MCF 10A (cell line): ENCODE measurements around the gene METRNL. TPM values are rescaled to one million over a fixed set of nuclear protein-coding genes. Genes with fewer than 3 reads are reported as not detected.

ENCODE experiments used
- BruUV-seq: library from RNA; stranded (reverse); fragments of 400-500 nt; replicated peaks from 2 replicates; lab custom pipeline; 2021; lab: Mats Ljungman, UMichigan
- CTCF ChIA-PET: fragments of 300-600 bp; sonication (Branson Sonifier 250); formaldehyde crosslinking; extraction: SDS; loops from one replicate; lab custom pipeline; 2021; ENCODE audit warnings: antibody characterized with exemption, inconsistent platforms; lab: Yijun Ruan, JAX
- POLR2A ChIA-PET: fragments of 300-600, 350-650 bp; sonication (Branson Sonifier 250); formaldehyde crosslinking; extraction: SDS; loops from one replicate; lab custom pipeline; 2020; ENCODE audit warnings: antibody characterized with exemption, inconsistent platforms; lab: Yijun Ruan, JAX
- DNase-seq: peaks from one replicate; pipeline ENCODE4 v3.0.0-alpha.2; 2018; ENCODE audit not compliant: unreplicated experiment
- H3K27ac Mint-ChIP-seq: one replicate; pipeline ENCODE4 v1.8.0; 2022; ENCODE audit warnings: mild to moderate bottlenecking, low read depth, mixed read lengths; ENCODE audit not compliant: unreplicated experiment
- H3K27me3 Mint-ChIP-seq: one replicate; pipeline ENCODE4 v1.8.0; 2022; ENCODE audit warnings: mixed read lengths; ENCODE audit not compliant: insufficient read depth, unreplicated experiment
- H3K36me3 Mint-ChIP-seq: one replicate; pipeline ENCODE4 v1.8.0; 2022; ENCODE audit warnings: mild to moderate bottlenecking, moderate library complexity, mixed read lengths; ENCODE audit not compliant: insufficient read depth, unreplicated experiment
- H3K4me1 Mint-ChIP-seq: one replicate; pipeline ENCODE4 v1.8.0; 2022; ENCODE audit warnings: mixed read lengths; ENCODE audit not compliant: insufficient read depth, unreplicated experiment
- H3K4me3 Mint-ChIP-seq: one replicate; pipeline ENCODE4 v1.8.0; 2022; ENCODE audit warnings: mild to moderate bottlenecking, moderate library complexity, mixed read lengths; ENCODE audit not compliant: unreplicated experiment
- H3K9me3 Mint-ChIP-seq: one replicate; pipeline ENCODE4 v1.8.0; 2022; ENCODE audit warnings: mixed read lengths; ENCODE audit not compliant: unreplicated experiment
- CTCF ChIP-seq: fragments of 200-600 bp; IDR thresholded peaks from one replicate; pipeline ENCODE4 v1.8.0; 2022; ENCODE audit warnings: antibody characterized with exemption, mild to moderate bottlenecking; ENCODE audit not compliant: unreplicated experiment
- intact Hi-C: fragments of 100-400 bp; cut with micrococcal nuclease; formaldehyde crosslinking; loops from 2 replicates; pipeline ENCODE4 v1.14.1; 2022
- total RNA-seq: library from RNA; stranded (reverse); gene quantifications from 2 replicates; pipeline ENCODE4 v1.2.3, GENCODE V29; 2022

The METRNL gene
- total RNA-seq, 1 experiment from 2014 or later = 14.5 TPM

- no peak overlapping the region for H3K27ac Mint-ChIP-seq
- POLR2A ChIA-PET = no interaction called here
- no peak overlapping the region for H3K4me3 Mint-ChIP-seq
- no peak for TF ChIP-seq CTCF
- DNase-seq = no peak
- intact Hi-C loops = no loop called here
- H3K27me3 Mint-ChIP-seq = no peaks in the 10 kb centered on the region
- no TSS peak for BruUV-seq
- no peaks in the 10 kb centered on the region for H3K9me3 Mint-ChIP-seq
- H3K4me1 Mint-ChIP-seq = no peaks in the 10 kb centered on the region
- CTCF ChIA-PET = no interaction called here
- H3K36me3 Mint-ChIP-seq = peaks cover 16% of the 10 kb centered on the region
Observed at GRCh38 chr17:83094291-83094690, 14.9 kb downstream of the METRNL start.

DNA sequence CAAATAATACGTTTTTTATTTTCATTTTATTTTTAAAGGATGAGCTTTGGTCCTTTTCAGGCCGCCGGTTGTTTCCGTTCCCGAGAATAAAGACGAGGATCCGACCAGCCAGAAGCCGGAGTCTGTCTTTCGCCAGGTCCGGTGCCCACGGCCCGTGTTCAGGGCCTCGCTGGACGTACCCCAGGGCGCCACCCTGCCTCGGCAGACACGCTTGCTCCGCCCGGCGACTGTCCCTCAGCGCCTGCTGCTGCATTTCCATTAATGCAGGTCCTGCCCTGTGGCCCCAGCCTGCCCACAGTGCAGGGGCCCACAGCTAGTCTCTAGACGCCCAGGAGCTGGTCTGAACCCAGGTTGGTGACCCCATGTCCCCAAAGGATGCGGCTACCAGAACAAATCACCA is 15.6 kb downstream of the METRNL start:
- H3K27me3 Mint-ChIP-seq = no peaks in the 10 kb centered on the region
- no peak overlapping the region for H3K4me3 Mint-ChIP-seq
- no peaks in the 10 kb centered on the region for H3K9me3 Mint-ChIP-seq
- H3K27ac Mint-ChIP-seq = no peak overlapping the region
- H3K36me3 Mint-ChIP-seq = peaks cover 16% of the 10 kb centered on the region
- H3K4me1 Mint-ChIP-seq = no peaks in the 10 kb centered on the region
- TF ChIP-seq CTCF = no peak
- no TSS peak for BruUV-seq
- CTCF ChIA-PET = no interaction called here
- POLR2A ChIA-PET = no interaction called here
- no peak for DNase-seq
- intact Hi-C loops = no loop called here

DNA sequence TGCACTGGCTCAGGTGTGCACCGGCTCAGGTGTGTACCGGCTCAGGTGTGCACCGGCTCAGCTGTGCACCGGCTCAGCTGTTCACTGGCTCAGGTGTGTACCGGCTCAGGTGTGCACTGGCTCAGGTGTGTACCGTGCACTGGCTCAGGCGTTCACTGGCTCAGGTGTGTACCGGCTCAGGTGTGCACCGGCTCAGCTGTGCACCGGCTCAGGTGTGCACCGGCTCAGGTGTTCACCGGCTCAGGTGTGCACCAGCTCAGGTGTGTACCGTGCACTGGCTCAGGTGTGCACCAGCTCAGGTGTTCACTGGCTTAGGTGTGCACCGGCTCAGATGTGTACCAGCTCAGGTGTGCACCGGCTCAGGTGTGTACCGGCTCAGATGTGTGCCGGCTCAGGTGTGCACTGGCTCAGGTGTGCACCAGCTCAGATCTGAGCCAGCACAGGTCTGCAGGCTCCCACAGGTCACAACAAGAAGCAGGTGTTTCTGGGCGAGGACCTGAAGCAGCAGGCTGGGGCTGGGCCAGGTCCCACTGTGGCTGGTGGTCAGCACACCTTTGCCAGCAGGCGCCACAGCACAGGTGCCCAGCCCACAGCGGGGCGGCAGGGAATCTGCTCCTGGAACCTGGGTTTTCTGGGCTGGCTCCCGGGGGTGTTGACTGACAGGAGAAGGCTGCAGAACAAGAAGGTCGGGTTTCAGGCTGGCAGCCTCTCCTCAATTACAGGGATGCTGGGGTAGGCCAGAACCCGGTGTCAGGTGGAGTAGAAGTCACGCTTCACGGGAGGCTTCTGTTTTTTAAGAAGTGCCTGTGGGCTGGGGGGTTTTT is 17.2 kb downstream of the METRNL start:
- POLR2A ChIA-PET = no interaction called here
- Mint-ChIP-seq H3K27ac (no peak overlapping the region), H3K4me3 (no peak overlapping the region)

DNA sequence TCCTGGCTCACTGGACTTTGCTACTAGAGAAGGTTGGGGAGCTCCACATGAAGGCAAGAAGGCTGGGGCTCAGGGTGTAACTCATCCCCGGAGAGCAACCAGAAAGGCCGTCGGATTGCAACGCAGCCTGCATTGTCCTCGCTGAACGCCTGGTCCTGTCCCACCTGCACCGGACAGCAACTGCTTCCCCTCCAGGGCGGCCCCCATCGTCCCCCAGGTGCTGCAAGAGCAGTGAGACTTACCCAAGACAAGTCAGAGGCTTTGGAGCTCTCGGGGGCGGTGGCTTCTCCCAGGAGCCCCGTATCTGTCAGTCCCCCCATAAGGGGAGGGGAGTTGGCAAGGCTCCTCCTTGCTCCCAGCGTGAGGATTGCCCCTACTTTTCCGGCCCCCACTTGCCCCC is 18.4 kb downstream of the METRNL start:
- no peaks in the 10 kb centered on the region for H3K9me3 Mint-ChIP-seq
- CTCF ChIA-PET = no interaction called here
- TF ChIP-seq CTCF = no peak
- intact Hi-C loops = no loop called here
- H3K27me3 Mint-ChIP-seq = no peaks in the 10 kb centered on the region
- H3K4me3 Mint-ChIP-seq = no peak overlapping the region
- no TSS peak for BruUV-seq
- no peak overlapping the region for H3K27ac Mint-ChIP-seq
- POLR2A ChIA-PET = no interaction called here
- peaks cover 9% of the 10 kb centered on the region for H3K4me1 Mint-ChIP-seq
- peaks cover 9% of the 10 kb centered on the region for H3K36me3 Mint-ChIP-seq
- no peak for DNase-seq

More for the DNA sequence above, 17.2 kb downstream of the METRNL start:
- Mint-ChIP-seq H3K4me1 (peaks cover 4% of the 10 kb centered on the region), H3K9me3 (no peaks in the 10 kb centered on the region), H3K36me3 (peaks cover 14% of the 10 kb centered on the region), H3K27me3 (no peaks in the 10 kb centered on the region)
- BruUV-seq = no TSS peak
- DNase-seq = no peak
- CTCF ChIA-PET = no interaction called here
- no peak for TF ChIP-seq CTCF
- intact Hi-C loops = no loop called here
